Naive B cell (primary cell): ENCODE data around the gene SRP19. TPM values are rescaled to one million over a fixed set of nuclear protein-coding genes. Genes with fewer than 3 reads are reported as not detected.
A peak's percentile ranks its signal among the peaks of the same experiment; 100 is the strongest.

Experiments
- ATAC-seq, 2 donors: fragments of 150-1000 bp; cut with Tn5 transposase; 2 replicates each; pipeline ENCODE4 v1.10.0; 2021; ENCODE audit warnings: low read depth in 2 of 2, mild to moderate bottlenecking in 2 of 2, moderate library complexity in 2 of 2
- DNase-seq: peaks from one replicate; pipeline ENCODE4 v3.0.0; 2022
- H3K27ac Mint-ChIP-seq, 6 donors: one replicate each; pipeline ENCODE4 v1.8.0; 2020 to 2022; ENCODE audit warnings: mild to moderate bottlenecking in 6 of 6, mixed read lengths in 6 of 6, moderate library complexity in 5 of 6, inconsistent platforms in 2 of 6
- H3K27me3 Mint-ChIP-seq, 3 donors: one replicate each; pipeline ENCODE4 v1.8.0; 2021 to 2022; ENCODE audit warnings: mixed read lengths in 3 of 3, mild to moderate bottlenecking in 1 of 3
- H3K36me3 Mint-ChIP-seq, 2 donors: one replicate each; pipeline ENCODE4 v1.8.0; 2020 to 2022; ENCODE audit warnings: mixed read lengths in 2 of 2, inconsistent platforms in 1 of 2, mild to moderate bottlenecking in 1 of 2
- H3K4me1 Mint-ChIP-seq, 3 donors: one replicate each; pipeline ENCODE4 v1.8.0; 2020 to 2022; ENCODE audit warnings: mixed read lengths in 3 of 3, inconsistent platforms in 1 of 3, mild to moderate bottlenecking in 1 of 3, moderate library complexity in 1 of 3
- H3K4me3 Mint-ChIP-seq, 8 donors: one replicate each; pipeline ENCODE4 v1.8.0; 2020 to 2022; ENCODE audit warnings: mild to moderate bottlenecking in 8 of 8, mixed read lengths in 8 of 8, moderate library complexity in 8 of 8, inconsistent platforms in 2 of 8
- H3K9me3 Mint-ChIP-seq, 7 donors: one replicate each; pipeline ENCODE4 v1.8.0; 2020 to 2022; ENCODE audit warnings: mixed read lengths in 7 of 7, mild to moderate bottlenecking in 5 of 7, inconsistent platforms in 2 of 7, moderate library complexity in 1 of 7
- polyA plus RNA-seq, 6 donors: library from polyadenylated mRNA; unstranded; fragments of 300-500 nt; fragmentation: Illumina TruSeq; gene quantifications; one replicate each; pipeline ENCODE4 v1.2.3, GENCODE V29; 2021; ENCODE audit warnings: low read depth in 6 of 6

Gene SRP19
- polyA plus RNA-seq, 6 donors from 2014 or later: 104 to 153 (median 121) TPM

GRCh38 chr5:112914584-112914983 is 53.5 kb downstream of the SRP19 start:
- H3K27ac Mint-ChIP-seq: peak overlapping the region in 1 of 6 donors; percentile 44
- H3K4me3 Mint-ChIP-seq: no peak overlapping the region
- ATAC-seq (no peak), DNase-seq (no peak)
- H3K4me1 Mint-ChIP-seq: peaks cover 47 to 63% (median 49%) of the 10 kb centered on the region in 3 donors
- H3K27me3 Mint-ChIP-seq: no peaks in the 10 kb centered on the region
- H3K9me3 Mint-ChIP-seq: no peaks in the 10 kb centered on the region
- H3K36me3 Mint-ChIP-seq: peaks cover 4 to 26% of the 10 kb centered on the region in 2 donors

- no peak for ATAC-seq
- Mint-ChIP-seq H3K4me1 (peaks cover 43 to 62% (median 60%) of the 10 kb centered on the region in 3 donors), H3K27ac (peak overlapping the region in 2 of 6 donors; percentile 14 to 48), H3K27me3 (no peaks in the 10 kb centered on the region), H3K9me3 (no peaks in the 10 kb centered on the region), H3K4me3 (peak overlapping the region in 1 of 8 donors; percentile 16), H3K36me3 (peaks cover 4 to 26% of the 10 kb centered on the region in 2 donors)
- DNase-seq: no peak
Observed at GRCh38 chr5:112915831-112916230, 54.7 kb downstream of the SRP19 start.

GRCh38 chr5:112917453-112917995 is 56.4 kb downstream of the SRP19 start:
- peaks cover 4 to 26% of the 10 kb centered on the region in 2 donors for H3K36me3 Mint-ChIP-seq
- H3K27ac Mint-ChIP-seq: peak overlapping the region in 2 of 6 donors; percentile 32 to 80
- no peak for ATAC-seq
- peak overlapping the region in 4 of 8 donors; percentile 19 to 89 (median 34) for H3K4me3 Mint-ChIP-seq
- H3K4me1 Mint-ChIP-seq: peaks cover 37 to 62% (median 61%) of the 10 kb centered on the region in 3 donors
- no peaks in the 10 kb centered on the region for H3K9me3 Mint-ChIP-seq
- no peaks in the 10 kb centered on the region for H3K27me3 Mint-ChIP-seq
- DNase-seq: no peak

GRCh38 chr5:112918136-112918535 is 57.0 kb downstream of the SRP19 start:
- peak overlapping the region in 3 of 6 donors; percentile 32 to 80 (median 71) for H3K27ac Mint-ChIP-seq
- H3K4me1 Mint-ChIP-seq: peaks cover 38 to 64% (median 59%) of the 10 kb centered on the region in 3 donors
- H3K36me3 Mint-ChIP-seq: peaks cover 4 to 22% of the 10 kb centered on the region in 2 donors
- DNase-seq (no peak), ATAC-seq (no peak)
- no peaks in the 10 kb centered on the region for H3K27me3 Mint-ChIP-seq
- peak overlapping the region in 4 of 8 donors; percentile 12 to 89 (median 22) for H3K4me3 Mint-ChIP-seq
- no peaks in the 10 kb centered on the region for H3K9me3 Mint-ChIP-seq

GRCh38 chr5:112918679-112919078 is 57.6 kb downstream of the SRP19 start:
- DNase-seq: no peak
- no peaks in the 10 kb centered on the region for H3K9me3 Mint-ChIP-seq
- peaks cover 4 to 18% of the 10 kb centered on the region in 2 donors for H3K36me3 Mint-ChIP-seq
- peak overlapping the region in 5 of 8 donors; percentile 13 to 89 (median 48) for H3K4me3 Mint-ChIP-seq
- H3K27ac Mint-ChIP-seq: peak overlapping the region in 3 of 6 donors; percentile 9 to 71 (median 35)
- no peak for ATAC-seq
- H3K4me1 Mint-ChIP-seq: peaks cover 41 to 68% (median 61%) of the 10 kb centered on the region in 3 donors
- H3K27me3 Mint-ChIP-seq: no peaks in the 10 kb centered on the region

Other genes starting within 250 kb of the SRP19 start
- gene APC, start 123.4 kb upstream of the SRP19 start, polyA plus RNA-seq: 10 to 100 TPM; 18.3 to 47.4 (median 23.9) TPM
- 100 to 1,000 TPM in 3 of 6 donors, 10 to 100 TPM in 3; 92.3 to 138 (median 101) TPM for gene REEP5, start 60.9 kb downstream of the SRP19 start, polyA plus RNA-seq
- 10 to 100 TPM; 35.4 to 72.0 (median 60.3) TPM for gene DCP2, start 115.5 kb downstream of the SRP19 start, polyA plus RNA-seq